Right lobe of liver (tissue), 4 donors: ENCODE results near the gene ANKRD44.

Experiments used
- CTCF ChIP-seq, 4 donors: fragments of 200-600 bp in 3 of 4; fragments of 450-650 bp in 1 of 4; IDR thresholded peaks; one replicate each; pipeline versions ENCODE4 v1.5.1 to v1.8.0; 2016 to 2022; ENCODE audit warnings: antibody characterized with exemption in 4 of 4, mild to moderate bottlenecking in 2 of 4
- POLR2A ChIP-seq: fragments of 450-650 bp; IDR thresholded peaks from one replicate; pipeline ENCODE4 v1.6.1; 2017; ENCODE audit warnings: antibody characterized with exemption, mild to moderate bottlenecking
- donor health status: DM: no; HTN: no; CAD: no.
- donor health status: DM: no; HTN: no; CAD: no.
- donor health status: DM: no; HTN: yes; CAD: no.

DNA sequence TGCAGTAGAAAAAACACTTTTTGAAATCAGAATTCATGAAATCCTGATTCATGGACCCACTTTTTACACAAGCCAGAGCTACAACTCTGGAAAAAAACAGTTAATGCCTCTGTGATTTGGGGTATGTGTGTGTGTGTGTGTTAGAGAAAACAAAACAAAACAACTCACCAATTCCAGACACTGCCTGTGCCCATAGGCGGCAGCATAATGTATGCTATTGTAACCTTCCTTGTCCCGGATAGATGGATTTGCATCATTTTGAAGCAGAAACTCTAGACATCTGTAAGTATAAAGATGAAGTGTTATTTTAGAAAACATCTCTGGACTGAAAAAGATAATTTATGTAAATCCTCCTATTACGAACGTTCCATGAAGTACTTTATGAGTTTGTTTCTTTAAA, 232.0 kb downstream of the ANKRD44 start:
- no peak for TF ChIP-seq CTCF (IDR thresholded peaks at IDR 0.05)
- TF ChIP-seq POLR2A, result no peak
